Nephron (organoid): ENCODE data around the gene ZNF536.

Experiments used
- H3K27ac Mint-ChIP-seq, 3 experiments: 2 replicates each; pipeline ENCODE4 v1.8.0; 2020; ENCODE audit warnings: mixed read lengths in 3 of 3, mild to moderate bottlenecking in 2 of 3, moderate library complexity in 1 of 3
- H3K27me3 Mint-ChIP-seq: 2 replicates; pipeline ENCODE4 v1.8.0; 2021; ENCODE audit warnings: low read depth, mild to moderate bottlenecking, moderate library complexity, mixed read lengths
- H3K36me3 Mint-ChIP-seq: 2 replicates; pipeline ENCODE4 v1.8.0; 2020; ENCODE audit warnings: low read depth, mixed read lengths
- H3K4me1 Mint-ChIP-seq: 2 replicates; pipeline ENCODE4 v1.8.0; 2020; ENCODE audit warnings: mixed read lengths
- H3K4me3 Mint-ChIP-seq, 3 experiments: 2 replicates each; pipeline ENCODE4 v1.8.0; 2020; ENCODE audit warnings: mild to moderate bottlenecking in 3 of 3, mixed read lengths in 3 of 3, moderate library complexity in 2 of 3
- H3K9me3 Mint-ChIP-seq: 2 replicates; pipeline ENCODE4 v1.8.0; 2020; ENCODE audit warnings: mixed read lengths
- TF ChIP-seq, protein P1 (sequence below), 3 experiments: fragments of 200-600 bp; sonication (generic); IDR thresholded peaks; one replicate each; pipeline ENCODE4 v1.5.0; 2021; ENCODE audit warnings: antibody characterized with exemption in 3 of 3; ENCODE audit not compliant: unreplicated experiment in 3 of 3

The ZNF536 gene

GRCh38 chr19:30547246-30547645 is 175.1 kb downstream of the ZNF536 start:
- H3K4me3 Mint-ChIP-seq, result no peak overlapping the region
- no peaks in the 10 kb centered on the region for H3K9me3 Mint-ChIP-seq
- H3K27me3 Mint-ChIP-seq, result peaks cover 9% of the 10 kb centered on the region
- peaks cover 5% of the 10 kb centered on the region for H3K36me3 Mint-ChIP-seq
- TF ChIP-seq, protein P1, sequence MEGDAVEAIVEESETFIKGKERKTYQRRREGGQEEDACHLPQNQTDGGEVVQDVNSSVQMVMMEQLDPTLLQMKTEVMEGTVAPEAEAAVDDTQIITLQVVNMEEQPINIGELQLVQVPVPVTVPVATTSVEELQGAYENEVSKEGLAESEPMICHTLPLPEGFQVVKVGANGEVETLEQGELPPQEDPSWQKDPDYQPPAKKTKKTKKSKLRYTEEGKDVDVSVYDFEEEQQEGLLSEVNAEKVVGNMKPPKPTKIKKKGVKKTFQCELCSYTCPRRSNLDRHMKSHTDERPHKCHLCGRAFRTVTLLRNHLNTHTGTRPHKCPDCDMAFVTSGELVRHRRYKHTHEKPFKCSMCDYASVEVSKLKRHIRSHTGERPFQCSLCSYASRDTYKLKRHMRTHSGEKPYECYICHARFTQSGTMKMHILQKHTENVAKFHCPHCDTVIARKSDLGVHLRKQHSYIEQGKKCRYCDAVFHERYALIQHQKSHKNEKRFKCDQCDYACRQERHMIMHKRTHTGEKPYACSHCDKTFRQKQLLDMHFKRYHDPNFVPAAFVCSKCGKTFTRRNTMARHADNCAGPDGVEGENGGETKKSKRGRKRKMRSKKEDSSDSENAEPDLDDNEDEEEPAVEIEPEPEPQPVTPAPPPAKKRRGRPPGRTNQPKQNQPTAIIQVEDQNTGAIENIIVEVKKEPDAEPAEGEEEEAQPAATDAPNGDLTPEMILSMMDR (IDR thresholded peaks at IDR 0.05; ENCODE audit: unreplicated experiment in 3 of 3), result no peak
- H3K27ac Mint-ChIP-seq, result no peak overlapping the region
- peaks cover 23% of the 10 kb centered on the region for H3K4me1 Mint-ChIP-seq

DNA sequence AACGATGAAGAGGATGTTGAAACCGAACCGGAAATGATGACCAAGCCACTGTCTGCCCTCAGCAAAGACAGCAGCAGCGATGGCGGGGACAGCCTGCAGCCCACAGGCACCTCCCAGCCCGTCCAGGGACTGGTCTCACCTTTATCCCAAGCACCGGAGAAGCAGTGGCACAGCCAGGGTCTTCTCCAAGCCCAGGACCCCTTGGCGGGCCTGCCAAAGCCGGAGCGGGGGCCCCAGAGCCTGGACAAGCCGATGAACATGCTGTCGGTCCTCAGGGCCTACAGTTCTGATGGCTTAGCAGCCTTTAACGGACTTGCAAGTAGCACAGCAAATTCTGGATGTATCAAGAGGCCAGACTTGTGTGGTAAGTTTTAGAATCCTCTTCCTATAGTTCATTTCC is 177.0 kb downstream of the ZNF536 start:
- peaks cover 5% of the 10 kb centered on the region for H3K36me3 Mint-ChIP-seq
- H3K9me3 Mint-ChIP-seq, result no peaks in the 10 kb centered on the region
- H3K4me3 Mint-ChIP-seq, result no peak overlapping the region
- peaks cover 23% of the 10 kb centered on the region for H3K4me1 Mint-ChIP-seq
- TF ChIP-seq, protein P1 (IDR thresholded peaks at IDR 0.05; ENCODE audit: unreplicated experiment in 3 of 3), result no peak
- H3K27ac Mint-ChIP-seq, result no peak overlapping the region
- H3K27me3 Mint-ChIP-seq, result peaks cover 13% of the 10 kb centered on the region

DNA sequence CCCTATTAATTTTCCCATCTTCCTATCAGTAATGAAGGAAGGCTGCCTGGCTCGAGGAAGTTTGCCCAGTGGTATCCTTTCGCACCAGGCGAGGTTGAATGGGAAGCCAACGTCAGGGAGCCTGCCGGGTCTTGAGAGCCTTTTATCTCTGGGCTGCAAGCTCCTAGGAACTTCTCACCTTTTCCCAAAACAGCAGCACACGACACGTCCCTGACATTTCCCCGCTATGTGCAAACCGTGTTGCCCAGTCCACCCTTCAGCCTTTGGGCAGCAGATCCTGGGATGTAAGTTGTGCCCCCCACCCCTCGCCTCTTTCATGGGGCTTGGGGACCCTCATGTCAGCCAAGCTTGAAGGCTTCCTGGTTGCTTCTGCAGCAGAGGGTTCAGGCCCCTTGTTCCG is 179.1 kb downstream of the ZNF536 start:
- H3K27ac Mint-ChIP-seq, result no peak overlapping the region
- peaks cover 5% of the 10 kb centered on the region for H3K36me3 Mint-ChIP-seq
- no peak overlapping the region for H3K4me3 Mint-ChIP-seq
- H3K27me3 Mint-ChIP-seq, result peaks cover 17% of the 10 kb centered on the region
- TF ChIP-seq, protein P1 (IDR thresholded peaks at IDR 0.05; ENCODE audit: unreplicated experiment in 3 of 3), result no peak
- peaks cover 32% of the 10 kb centered on the region for H3K4me1 Mint-ChIP-seq
- H3K9me3 Mint-ChIP-seq, result no peaks in the 10 kb centered on the region

- Mint-ChIP-seq H3K4me1 (peaks cover 41% of the 10 kb centered on the region), H3K36me3 (peaks cover 5% of the 10 kb centered on the region), H3K27ac (no peak overlapping the region), H3K4me3 (no peak overlapping the region), H3K27me3 (peaks cover 23% of the 10 kb centered on the region), H3K9me3 (no peaks in the 10 kb centered on the region)
- TF ChIP-seq, protein P1 (IDR thresholded peaks at IDR 0.05; ENCODE audit: unreplicated experiment in 3 of 3), result no peak
These were observed 180.4 kb downstream of the ZNF536 start for GRCh38 chr19:30552593-30552992.

- Mint-ChIP-seq H3K27ac (no peak overlapping the region), H3K4me1 (peaks cover 46% of the 10 kb centered on the region), H3K4me3 (no peak overlapping the region), H3K36me3 (no peaks in the 10 kb centered on the region), H3K9me3 (no peaks in the 10 kb centered on the region), H3K27me3 (peaks cover 33% of the 10 kb centered on the region)
- TF ChIP-seq, protein P1 (IDR thresholded peaks at IDR 0.05; ENCODE audit: unreplicated experiment in 3 of 3), result no peak
These were observed 183.0 kb downstream of the ZNF536 start for GRCh38 chr19:30555075-30555790.

GRCh38 chr19:30555791-30556110 is 183.6 kb downstream of the ZNF536 start:
- Mint-ChIP-seq H3K27ac (no peak overlapping the region), H3K27me3 (peaks cover 37% of the 10 kb centered on the region), H3K9me3 (no peaks in the 10 kb centered on the region), H3K36me3 (no peaks in the 10 kb centered on the region), H3K4me3 (no peak overlapping the region), H3K4me1 (peaks cover 41% of the 10 kb centered on the region)
- TF ChIP-seq, protein P1 (IDR thresholded peaks at IDR 0.05; ENCODE audit: unreplicated experiment in 3 of 3), result no peak
